ENCODE measurements around the gene FGF3. TPM values are rescaled to one million over a fixed set of nuclear protein-coding genes. Genes with fewer than 3 reads are reported as not detected.

FGF3 gene
- total RNA-seq, 1 donor from 2014 or later: not detected

DNA sequence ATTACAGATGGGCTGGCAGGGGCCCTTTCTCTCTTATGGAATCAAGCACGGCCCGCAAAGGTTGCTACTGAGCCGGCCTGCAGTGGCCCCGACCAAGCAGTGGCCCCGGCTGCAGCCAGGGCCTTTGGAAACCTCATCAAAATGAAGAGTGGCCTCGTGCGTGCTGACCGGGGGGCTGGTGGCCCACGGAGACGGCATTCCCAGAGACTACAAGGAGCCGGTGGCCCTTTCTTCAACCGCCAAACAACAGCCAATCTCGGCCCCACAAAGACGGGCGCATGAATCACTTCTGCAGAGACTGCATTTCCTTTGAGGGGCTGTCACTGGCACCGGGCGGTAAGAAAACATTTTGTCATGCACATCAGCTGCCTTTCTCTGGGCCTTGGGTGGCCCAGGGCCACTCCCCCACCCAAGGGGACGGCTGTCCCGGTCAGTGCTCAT lies 43.1 kb upstream of the FGF3 start:
- Histone ChIP-seq H3K4me3 (no peak overlapping the region), H3F3A (ENCODE audit: low read depth) (peaks cover under 1% of the 10 kb centered on the region), H3K9me3 (ENCODE audit: low read depth) (no peaks in the 10 kb centered on the region), H3K27me3 (peaks cover 1% of the 10 kb centered on the region), H2AFZ (replicated peaks) (no peak overlapping the region), H3K4me1 (peaks cover 2% of the 10 kb centered on the region), H3K36me3 (no peaks in the 10 kb centered on the region), H3K4me2 (no peak overlapping the region), H3K79me2 (ENCODE audit: low read depth) (no peaks in the 10 kb centered on the region), H4K20me1 (ENCODE audit: low read depth) (no peaks in the 10 kb centered on the region), H3K9ac (no peak overlapping the region), H3K27ac (no peak overlapping the region)
- Mint-ChIP-seq H3K27me3 (ENCODE audit: insufficient read depth, low read depth) (peaks cover 12% of the 10 kb centered on the region), H3K4me3 (no peak overlapping the region), H3K36me3 (no peaks in the 10 kb centered on the region), H3K9me3 (no peaks in the 10 kb centered on the region), H3K27ac (no peak overlapping the region), H3K4me1 (peaks cover 28% of the 10 kb centered on the region)
- DNase-seq (ENCODE audit: low spot score): no peak
- TF ChIP-seq EZH2phosphoT487 (IDR thresholded peaks at IDR 0.05) (no peak), EZH2 (IDR thresholded peaks at IDR 0.05) (no peak), CTCF (IDR thresholded peaks at IDR 0.05) (no peak)

DNA sequence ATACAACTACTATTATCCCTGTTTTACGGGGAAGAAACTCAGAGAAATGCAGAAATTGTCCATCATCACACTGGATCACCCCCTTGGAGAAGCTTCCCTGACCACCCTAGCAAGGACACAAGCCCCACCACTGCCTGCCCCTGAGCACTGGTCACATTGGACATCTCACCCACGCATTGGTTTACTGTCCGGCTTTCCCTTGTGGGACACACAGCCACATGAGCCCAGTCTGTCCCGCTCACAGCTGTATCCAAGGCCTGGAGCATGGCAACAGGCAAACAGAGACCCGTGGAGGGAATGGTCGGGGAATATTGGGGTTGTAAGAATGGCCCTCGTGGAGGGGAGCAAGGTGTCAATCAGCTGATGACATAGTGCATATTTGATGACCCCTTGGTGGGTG lies 42.7 kb upstream of the FGF3 start:
- H3K36me3 Mint-ChIP-seq: no peaks in the 10 kb centered on the region
- Histone ChIP-seq H3K4me1 (no peaks in the 10 kb centered on the region), H3K9ac (no peak overlapping the region), H3F3A (ENCODE audit: low read depth) (no peaks in the 10 kb centered on the region), H3K27me3 (peaks cover 6% of the 10 kb centered on the region), H3K4me3 (no peak overlapping the region), H3K4me2 (no peak overlapping the region), H3K9me3 (ENCODE audit: low read depth) (no peaks in the 10 kb centered on the region), H3K79me2 (ENCODE audit: low read depth) (no peaks in the 10 kb centered on the region), H2AFZ (replicated peaks) (no peak overlapping the region), H4K20me1 (ENCODE audit: low read depth) (no peaks in the 10 kb centered on the region), H3K36me3 (no peaks in the 10 kb centered on the region), H3K27ac (no peak overlapping the region)
- peaks cover 8% of the 10 kb centered on the region for H3K27me3 Mint-ChIP-seq (ENCODE audit: insufficient read depth, low read depth)
- peak overlapping the region; percentile 42 for H3K27ac Mint-ChIP-seq
- TF ChIP-seq EZH2 (IDR thresholded peaks at IDR 0.05): no peak
- TF ChIP-seq CTCF (IDR thresholded peaks at IDR 0.05): no peak
- no peak for TF ChIP-seq EZH2phosphoT487 (IDR thresholded peaks at IDR 0.05)
- H3K4me1 Mint-ChIP-seq: peaks cover 24% of the 10 kb centered on the region
- no peaks in the 10 kb centered on the region for H3K9me3 Mint-ChIP-seq
- no peak overlapping the region for H3K4me3 Mint-ChIP-seq
- DNase-seq (ENCODE audit: low spot score): no peak

GRCh38 chr11:69860796-69861445 lies 41.7 kb upstream of the FGF3 start:
- no peak overlapping the region for H3K27ac ChIP-seq
- H3K4me3 ChIP-seq: no peak overlapping the region
- H3K27ac Mint-ChIP-seq: no peak overlapping the region
- no peaks in the 10 kb centered on the region for H3F3A ChIP-seq (ENCODE audit: low read depth)
- H3K27me3 Mint-ChIP-seq (ENCODE audit: insufficient read depth, low read depth): peaks cover 7% of the 10 kb centered on the region
- H3K4me1 Mint-ChIP-seq: peaks cover 14% of the 10 kb centered on the region
- no peaks in the 10 kb centered on the region for H3K9me3 ChIP-seq (ENCODE audit: low read depth)
- no peak for TF ChIP-seq EZH2phosphoT487 (IDR thresholded peaks at IDR 0.05)
- TF ChIP-seq EZH2 (IDR thresholded peaks at IDR 0.05): no peak
- TF ChIP-seq CTCF (IDR thresholded peaks at IDR 0.05): no peak
- H3K9ac ChIP-seq: no peak overlapping the region
- DNase-seq (ENCODE audit: low spot score): no peak
- H3K36me3 ChIP-seq: no peaks in the 10 kb centered on the region
- H3K4me1 ChIP-seq: no peaks in the 10 kb centered on the region
- no peak overlapping the region for H2AFZ ChIP-seq (replicated peaks)
- no peak overlapping the region for H3K4me3 Mint-ChIP-seq
- peaks cover 7% of the 10 kb centered on the region for H3K27me3 ChIP-seq
- no peak overlapping the region for H3K4me2 ChIP-seq
- no peaks in the 10 kb centered on the region for H3K36me3 Mint-ChIP-seq
- no peaks in the 10 kb centered on the region for H3K79me2 ChIP-seq (ENCODE audit: low read depth)
- no peaks in the 10 kb centered on the region for H4K20me1 ChIP-seq (ENCODE audit: low read depth)
- H3K9me3 Mint-ChIP-seq: no peaks in the 10 kb centered on the region

All from neural progenitor cell (in vitro differentiated cells).